NCI-H128 (cell line): Measurements from ENCODE around the gene MRE11.
"Not testable (repeated sequence)": the region's sequence is repeated elsewhere in the genome, so short reads cannot be mapped to it uniquely, and the experiment has no call there.

Experiments
- DNase-seq: peaks from one replicate; lab custom pipeline; 2025; ENCODE audit not compliant: unreplicated experiment; lab: John Stamatoyannopoulos, UW

Gene MRE11

DNA sequence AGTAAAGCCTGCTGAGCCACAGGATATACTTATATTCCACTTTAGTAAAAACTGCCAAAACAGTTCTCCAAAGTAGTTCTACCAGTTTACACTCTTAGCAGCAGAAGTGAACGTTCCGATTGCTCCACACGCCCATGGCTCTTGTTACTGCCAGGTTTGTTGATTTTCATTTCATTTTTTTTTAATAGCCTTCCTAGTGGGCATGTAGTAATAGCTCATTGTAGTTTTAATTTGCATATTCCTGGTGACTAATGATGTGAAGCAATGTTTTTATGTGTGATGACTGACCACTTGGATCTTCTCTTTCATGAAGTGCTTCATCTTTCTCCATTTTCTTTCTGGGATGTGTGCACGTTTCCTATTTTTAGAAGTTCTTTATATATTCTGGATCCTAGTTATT is 13.8 kb upstream of the MRE11 start:
- DNase-seq, result no peak

DNA sequence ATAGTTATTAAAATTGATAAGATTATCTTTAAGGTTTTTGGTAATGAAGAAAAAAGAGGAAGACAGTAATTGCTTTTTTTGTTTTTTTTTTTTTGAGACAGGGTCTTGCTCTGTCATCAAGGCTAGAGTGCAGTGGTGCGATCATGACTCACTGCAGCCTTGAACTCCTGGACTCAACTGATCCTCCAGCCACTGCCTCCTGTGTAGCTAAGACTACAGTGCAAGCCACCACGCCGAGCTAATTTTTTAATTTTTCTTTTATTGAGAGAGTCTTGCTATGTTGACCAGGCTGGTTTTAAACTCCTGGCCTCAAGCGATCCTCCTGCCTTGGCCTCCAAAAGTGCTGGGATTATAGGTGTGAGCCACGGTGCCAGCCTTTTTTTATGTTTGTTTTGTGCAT is 12.9 kb upstream of the MRE11 start:
- not testable (repeated sequence) for DNase-seq

DNA sequence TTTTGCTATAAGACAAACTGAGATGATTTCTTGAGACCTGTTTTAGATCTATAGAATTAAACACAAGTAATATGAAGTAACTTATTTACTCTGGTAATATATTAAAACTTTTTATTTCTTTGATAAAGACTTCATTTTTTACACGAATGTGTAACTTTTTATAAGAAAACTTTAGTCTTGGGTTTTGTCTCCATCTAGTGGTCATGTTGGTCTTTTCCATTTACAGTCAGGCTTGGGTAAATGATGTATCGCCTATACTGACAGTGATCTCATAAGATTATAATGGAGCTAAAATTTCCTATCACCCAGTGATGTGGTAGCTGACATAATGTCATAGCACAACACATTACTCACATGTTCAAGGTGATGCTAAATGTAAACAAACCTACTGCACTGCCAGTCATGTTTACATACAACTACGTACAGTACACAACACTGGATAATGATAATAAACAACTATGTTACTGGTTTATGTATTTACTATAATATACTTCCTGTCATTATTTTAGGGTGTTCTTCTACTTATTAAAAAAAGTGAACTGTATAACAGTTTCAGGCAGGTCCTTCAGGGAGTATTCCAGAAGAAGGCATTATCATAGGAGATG is 11.1 kb upstream of the MRE11 start:
- no peak for DNase-seq

DNA sequence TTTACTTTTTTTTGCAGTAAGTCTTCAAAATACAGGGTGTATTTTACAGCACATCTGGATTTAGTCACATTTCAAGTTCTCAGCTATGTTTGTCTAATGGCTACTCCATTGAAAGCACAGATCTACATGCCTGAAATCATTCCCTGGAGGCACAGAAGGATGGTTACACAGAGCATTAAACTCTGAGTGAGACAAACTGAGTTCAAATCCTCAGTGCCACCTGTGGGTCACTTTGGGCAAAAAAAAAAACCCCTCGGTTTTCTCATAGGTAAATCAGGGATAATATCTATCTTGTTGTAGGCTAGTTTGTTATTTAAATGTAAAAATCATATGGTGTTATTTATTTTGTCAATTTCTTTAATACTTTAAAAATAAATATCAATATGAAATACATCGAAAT is 7.9 kb upstream of the MRE11 start:
- no peak for DNase-seq

GRCh38 chr11:94500181-94500580 is 6.5 kb upstream of the MRE11 start:
- DNase-seq, result no peak

DNA sequence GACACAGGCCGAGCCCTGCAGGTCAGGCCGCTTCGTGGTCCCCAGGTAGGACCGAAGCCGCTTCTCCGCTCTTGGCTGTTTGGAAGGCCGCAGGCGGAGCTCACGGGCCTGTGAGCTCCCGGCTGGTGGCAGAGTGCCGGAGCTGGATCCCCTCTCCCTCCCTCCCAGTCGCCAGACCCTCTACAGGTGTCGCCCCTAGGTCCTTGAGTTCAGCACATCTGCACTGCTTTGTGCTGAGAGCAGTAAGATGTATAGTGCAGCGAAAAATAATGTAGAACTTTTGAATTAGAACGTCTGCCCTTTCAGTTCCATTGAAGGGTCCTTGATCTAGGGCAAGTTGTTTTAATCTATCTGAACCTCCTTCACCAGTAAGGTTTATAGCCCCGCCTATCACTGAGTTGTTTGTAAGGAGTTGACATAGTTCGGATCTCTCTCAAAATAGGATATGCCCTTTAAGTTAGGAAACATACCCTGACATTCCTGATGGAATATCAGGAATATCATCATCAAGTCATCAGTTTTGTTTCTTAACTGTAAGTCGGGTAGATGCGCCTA is 559 bp upstream of the MRE11 start:
- DNase-seq, result no peak

DNA sequence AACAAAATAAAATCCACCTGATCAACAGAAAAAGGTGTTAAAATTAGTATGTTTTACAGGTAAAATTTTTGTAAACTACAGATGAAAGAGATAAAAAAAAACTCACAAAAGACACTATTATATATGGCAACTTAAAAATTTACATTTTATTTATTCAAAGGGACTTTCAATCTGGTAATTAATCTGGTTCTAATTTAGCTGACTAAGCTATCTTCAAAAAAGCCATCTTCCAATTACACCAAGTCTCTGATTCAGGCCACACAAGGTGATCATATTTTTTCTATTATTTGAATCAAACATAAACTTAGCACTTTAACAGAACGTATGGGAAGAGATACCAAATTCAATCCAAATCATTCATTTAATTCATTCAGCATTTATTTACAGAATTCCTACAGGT is 7.6 kb downstream of the MRE11 start:
- no peak for DNase-seq

GRCh38 chr11:94481342-94481741 is 12.3 kb downstream of the MRE11 start:
- DNase-seq, result no peak

GRCh38 chr11:94477624-94478023 is 16.0 kb downstream of the MRE11 start:
- no peak for DNase-seq

GRCh38 chr11:94472916-94473799 is 20.5 kb downstream of the MRE11 start:
- no peak for DNase-seq

DNA sequence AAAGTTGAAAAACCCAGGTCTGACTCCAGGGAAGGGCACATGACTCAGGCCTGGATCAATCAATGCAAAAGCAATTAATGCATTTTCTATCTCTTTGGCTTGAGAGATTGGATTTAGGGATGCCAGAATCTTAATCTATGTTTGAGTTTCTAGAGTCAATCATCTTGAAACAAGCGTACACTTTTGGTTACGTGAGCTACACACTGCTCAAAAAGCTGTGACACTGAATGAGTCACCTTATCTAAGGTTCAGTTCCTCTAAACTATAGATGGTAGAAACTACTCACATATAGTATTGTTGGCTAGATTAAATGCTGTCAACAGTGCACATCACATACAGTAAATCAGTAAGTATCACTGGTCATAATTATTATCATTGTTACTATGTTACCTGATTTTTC is 24.2 kb downstream of the MRE11 start:
- no peak for DNase-seq

- no peak for DNase-seq
Observed at GRCh38 chr11:94459576-94459975, 34.1 kb downstream of the MRE11 start.

- no peak for DNase-seq
Observed at GRCh38 chr11:94457118-94458029, 36.3 kb downstream of the MRE11 start.

DNA sequence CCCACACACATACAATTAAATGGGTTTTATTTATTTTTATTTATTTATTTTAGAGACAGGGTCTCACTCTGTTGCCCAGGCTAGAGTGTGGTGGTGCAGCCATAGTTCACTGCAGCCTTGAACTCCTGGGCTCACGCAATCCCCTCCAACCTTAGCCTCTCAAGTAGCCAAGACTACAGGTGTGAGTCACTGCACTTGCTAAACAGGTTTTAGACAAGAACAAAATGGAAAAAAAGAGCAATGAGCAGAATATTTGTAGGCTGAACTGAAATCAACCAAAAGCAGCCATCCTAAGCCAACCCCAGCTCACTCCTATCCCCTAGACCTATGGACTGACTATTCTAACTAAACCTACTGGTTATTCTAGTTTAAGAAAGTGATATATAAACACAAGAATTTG is 37.8 kb downstream of the MRE11 start:
- no peak for DNase-seq

- DNase-seq, result no peak
Observed at GRCh38 chr11:94454301-94454700, 39.3 kb downstream of the MRE11 start.

GRCh38 chr11:94452988-94453387 is 40.7 kb downstream of the MRE11 start:
- no peak for DNase-seq

DNA sequence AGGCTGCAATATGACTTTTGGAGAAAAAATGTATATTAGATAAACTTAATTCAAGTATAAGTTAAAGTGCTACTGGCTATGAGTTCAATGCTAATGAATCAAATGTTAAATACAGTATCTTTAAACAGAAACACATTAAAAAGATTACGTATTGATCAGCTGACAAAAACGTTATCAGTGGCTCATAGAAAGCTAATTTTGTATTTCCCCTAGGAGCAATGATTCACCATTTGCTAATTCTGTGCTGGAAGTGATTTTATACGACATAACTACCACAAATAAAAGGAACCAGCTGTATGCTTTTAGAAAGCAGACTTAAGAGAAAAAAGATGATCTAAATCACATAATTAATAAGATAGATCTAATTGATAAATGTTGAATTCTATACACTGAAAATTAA is 43.6 kb downstream of the MRE11 start:
- no peak for DNase-seq

- DNase-seq, result no peak
Observed at GRCh38 chr11:94449437-94449836, 44.2 kb downstream of the MRE11 start.

DNA sequence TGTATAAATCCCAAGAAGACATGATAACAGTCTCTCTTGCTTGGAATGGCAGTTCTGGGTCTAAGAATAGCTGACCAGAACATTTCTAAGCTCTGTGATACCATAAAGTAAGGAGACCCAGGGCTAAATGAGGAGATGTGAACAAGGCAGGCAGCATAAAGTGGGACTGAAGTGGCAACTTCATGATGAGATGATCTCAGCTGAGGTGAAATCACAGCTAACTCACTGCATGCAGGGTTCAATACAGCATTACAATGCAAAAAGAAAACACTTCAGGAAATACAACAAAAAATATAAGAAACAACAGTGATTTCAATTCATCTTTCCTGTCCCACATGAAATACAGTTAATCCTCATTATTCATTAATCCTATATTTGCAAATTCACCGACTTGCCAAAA is 44.6 kb downstream of the MRE11 start:
- DNase-seq, result no peak

DNA sequence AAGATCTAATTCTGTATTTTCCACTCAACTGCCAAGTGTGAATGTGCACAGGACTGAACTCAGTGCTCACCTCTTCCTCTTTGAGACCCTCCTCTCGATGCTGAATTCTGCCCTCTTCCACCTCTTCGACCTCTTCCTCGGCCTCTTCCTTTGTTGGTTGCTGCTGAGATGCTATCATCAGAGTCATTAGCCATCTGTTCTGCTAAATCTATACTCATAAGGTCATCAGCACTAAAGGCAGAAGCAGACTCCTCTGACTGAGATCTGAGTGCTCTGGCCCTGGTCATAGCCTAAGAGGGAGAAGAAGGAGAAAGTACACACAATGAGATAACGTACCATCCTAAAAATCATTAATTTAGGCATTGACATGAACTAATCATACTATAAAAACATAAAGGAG is 46.5 kb downstream of the MRE11 start:
- no peak for DNase-seq

DNA sequence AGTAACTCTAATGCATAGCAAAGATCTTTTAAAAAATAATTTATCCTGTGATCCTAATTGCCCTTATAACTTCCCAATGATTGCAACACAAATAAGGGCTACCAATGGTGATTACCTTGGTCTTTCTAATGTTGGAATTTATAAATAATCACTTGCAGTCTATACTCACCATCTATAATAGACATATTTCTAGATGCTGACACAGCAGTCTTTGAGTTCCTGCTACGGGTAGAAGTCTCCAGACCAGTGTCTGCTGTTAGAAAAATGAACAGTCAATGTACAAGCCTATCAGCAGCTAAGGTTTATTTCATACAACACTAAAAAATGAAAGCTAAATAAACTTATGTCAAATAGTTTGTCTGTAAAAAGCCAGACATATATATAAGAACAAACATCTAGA is 48.0 kb downstream of the MRE11 start:
- no peak for DNase-seq
